Endothelial cell of umbilical vein (primary cell): ENCODE data around the gene TUBG2. TPM values are rescaled to one million over a fixed set of nuclear protein-coding genes. Genes with fewer than 3 reads are reported as not detected.

Experiments
- BruUV-seq: library from RNA; stranded (reverse); fragments of 400-500 nt; replicated peaks from 2 replicates; lab custom pipeline; 2021; lab: Mats Ljungman, UMichigan
- CTCF ChIA-PET: fragments of 300-600, 350-600 bp; sonication (Branson Sonifier 250); formaldehyde crosslinking; loops from one replicate; lab custom pipeline; 2021; ENCODE audit warnings: antibody characterized with exemption, inconsistent platforms; lab: Charles Lee
- POLR2A ChIA-PET: fragments of 300-600, 350-600 bp; sonication (Branson Sonifier 250); formaldehyde crosslinking; loops from one replicate; lab custom pipeline; 2021; ENCODE audit warnings: antibody characterized with exemption, inconsistent platforms; lab: Charles Lee
- DNase-seq: peaks from one replicate; pipeline ENCODE4 v3.0.0-alpha.2; 2011; ENCODE audit warnings: low read depth, low spot score
- FAIRE-seq: peaks from 2 replicates; lab custom pipeline; 2011; peaks lifted over from hg19 to GRCh38; lab: Jason Lieb, UNC
- H2AFZ ChIP-seq: 2 replicates; pipeline ENCODE4 v1.6.0; 2012; ENCODE audit warnings: low read depth, low read length, control low read depth, inconsistent platforms
- H3K27ac ChIP-seq: 2 replicates; pipeline ENCODE4 v1.5.1; 2011; ENCODE audit warnings: low read depth, mild to moderate bottlenecking, control low read depth, low read length, moderate library complexity; ENCODE audit not compliant: insufficient read depth
- H3K27me3 ChIP-seq, 2 experiments: 2 replicates each; pipeline versions ENCODE4 v1.6.0 to v1.6.1; 2011; ENCODE audit warnings: low read length in 2 of 2, mixed read lengths in 1 of 2; ENCODE audit not compliant: control insufficient read depth in 2 of 2, insufficient read depth in 2 of 2
- H3K36me3 ChIP-seq, 2 experiments: 2 replicates in 1 of 2; 3 replicates in 1 of 2; pipeline ENCODE4 v1.5.1; 2011; ENCODE audit warnings: low read length in 2 of 2, mild to moderate bottlenecking in 1 of 2, moderate library complexity in 1 of 2; ENCODE audit not compliant: control insufficient read depth in 2 of 2, insufficient read depth in 2 of 2; ENCODE audit errors: extremely low read depth in 1 of 2
- H3K4me1 ChIP-seq: 3 replicates; pipeline ENCODE4 v1.5.1; 2011; ENCODE audit warnings: mild to moderate bottlenecking, low read length; ENCODE audit not compliant: control insufficient read depth, insufficient read depth; ENCODE audit errors: extremely low read depth
- H3K4me2 ChIP-seq: 2 replicates; pipeline ENCODE4 v1.6.1; 2011; ENCODE audit warnings: low read length, control low read depth, mixed read lengths; ENCODE audit not compliant: insufficient read depth
- H3K4me3 ChIP-seq, 3 experiments: fragments of 200-600 bp in 1 of 3; sonication (generic), shearing (Covaris generic) in 1 of 3; replicated peaks in 1 of 3; 2 replicates each; pipeline ENCODE4 v1.5.1; 2011 to 2016; ENCODE audit warnings: control low read depth in 3 of 3, low read length in 3 of 3, mild to moderate bottlenecking in 2 of 3, inconsistent platforms in 1 of 3, low read depth in 1 of 3, moderate library complexity in 1 of 3; ENCODE audit not compliant: insufficient read depth in 1 of 3
- H3K79me2 ChIP-seq: 2 replicates; pipeline ENCODE4 v1.6.0; 2012; ENCODE audit warnings: low read length, inconsistent platforms; ENCODE audit not compliant: control insufficient read depth, insufficient read depth
- H3K9ac ChIP-seq: replicated peaks from 2 replicates; pipeline ENCODE3; 2011; ENCODE audit warnings: low read length, control low read depth; ENCODE audit not compliant: insufficient read depth; ENCODE audit errors: extremely low read depth
- H3K9me1 ChIP-seq: replicated peaks from 3 replicates; pipeline ENCODE4 v1.6.0; 2011; ENCODE audit warnings: mild to moderate bottlenecking, low read length; ENCODE audit not compliant: control insufficient read depth, insufficient read depth; ENCODE audit errors: extremely low read depth
- H3K9me3 ChIP-seq: replicated peaks from 2 replicates; pipeline ENCODE4 v1.5.1; 2012; ENCODE audit warnings: low read length, inconsistent platforms; ENCODE audit not compliant: control insufficient read depth, insufficient read depth
- H4K20me1 ChIP-seq: replicated peaks from 2 replicates; pipeline ENCODE3; 2011; ENCODE audit warnings: mild to moderate bottlenecking, low read length; ENCODE audit not compliant: control insufficient read depth, insufficient read depth; ENCODE audit errors: extremely low read depth
- CTCF ChIP-seq, 2 donors: IDR thresholded peaks; 1 replicate in 1 of 2; 2 replicates in 1 of 2; pipeline ENCODE4 v1.5.1; 2011; ENCODE audit warnings: low read length in 2 of 2, mild to moderate bottlenecking in 2 of 2, moderate library complexity in 2 of 2, control low read depth in 1 of 2, inconsistent platforms in 1 of 2, low read depth in 1 of 2; ENCODE audit not compliant: insufficient read depth in 1 of 2; ENCODE audit errors: extremely low read depth in 1 of 2
- EZH2 ChIP-seq: IDR thresholded peaks from 2 replicates; pipeline ENCODE4 v1.6.1; 2012; ENCODE audit warnings: borderline replicate concordance, low read depth, mild to moderate bottlenecking, moderate library complexity, low read length, inconsistent platforms; ENCODE audit not compliant: severe bottlenecking
- FOS ChIP-seq: IDR thresholded peaks from 2 replicates; pipeline ENCODE4 v1.6.1; 2011; ENCODE audit warnings: mild to moderate bottlenecking, low read length, moderate library complexity, borderline replicate concordance; ENCODE audit not compliant: insufficient read depth
- GATA2 ChIP-seq: IDR thresholded peaks from 2 replicates; pipeline ENCODE4 v1.7.0; 2011; ENCODE audit warnings: low read depth, mild to moderate bottlenecking, moderate library complexity, mixed read lengths, low read length; ENCODE audit not compliant: insufficient read length, insufficient read depth
- JUN ChIP-seq: IDR thresholded peaks from 2 replicates; pipeline ENCODE4 v1.6.1; 2011; ENCODE audit warnings: borderline replicate concordance, low read depth; ENCODE audit not compliant: insufficient read length, insufficient read depth
- MAX ChIP-seq: IDR thresholded peaks from 2 replicates; pipeline ENCODE4 v1.6.1; 2011; ENCODE audit not compliant: insufficient read depth, insufficient read length
- MYC ChIP-seq: IDR thresholded peaks from one replicate; pipeline ENCODE4 v1.6.1; 2011; ENCODE audit warnings: mild to moderate bottlenecking, low read depth, low read length
- POLR2A ChIP-seq: IDR thresholded peaks from 2 replicates; pipeline ENCODE4 v1.6.1; 2012; ENCODE audit warnings: low read depth, mild to moderate bottlenecking, control low read depth, low read length
- POLR2AphosphoS5 ChIP-seq: IDR thresholded peaks from 2 replicates; pipeline ENCODE4 v1.6.1; 2012; ENCODE audit warnings: low read depth, mild to moderate bottlenecking, control low read depth, low read length, moderate library complexity; ENCODE audit not compliant: insufficient read depth
- dilution Hi-C: fragments of 300-500 bp; cut with MboI; formaldehyde crosslinking; loops from one replicate; pipeline ENCODE4 v1.15.0; 2019; ENCODE audit warnings: low sequenced_read_pairs; ENCODE audit not compliant: extremely low pct_ligation_motif_present
- intact Hi-C: fragments of 100-400 bp; cut with micrococcal nuclease; formaldehyde crosslinking; loops from one replicate; pipeline ENCODE4 v1.10.0; 2022
- polyA plus RNA-seq, 4 experiments: library from polyadenylated mRNA; depleted of rRNA in 3 of 4; stranded (reverse) in 3 of 4; unstranded in 1 of 4; fragments of >200 nt; gene quantifications; 2 replicates each; pipeline versions ENCODE4 v1.2.1 to v1.2.3, GENCODE V29; 2011 to 2012; ENCODE audit warnings: missing spikeins in 1 of 4
- total RNA-seq: library from RNA; stranded (reverse); gene quantifications from 2 replicates; pipeline ENCODE4 v1.2.3, GENCODE V29; 2021

TUBG2 gene
- total and polyA plus RNA-seq, 2 donors (not counting 3 experiments of a cell fraction or from before 2014, with no cell fraction given), result 13.2 to 17.7 TPM

- Histone ChIP-seq H2AFZ (no peak overlapping the region), H3K9me1 (no peaks in the 10 kb centered on the region), H3K27ac (no peak overlapping the region), H3K9me3 (no peaks in the 10 kb centered on the region), H4K20me1 (no peaks in the 10 kb centered on the region), H3K36me3 (peaks cover 2 to 4% of the 10 kb centered on the region in 2 experiments), H3K9ac (no peak overlapping the region), H3K27me3 (peaks cover 0 to 7% of the 10 kb centered on the region in 2 experiments), H3K4me3 (no peak overlapping the region), H3K79me2 (no peaks in the 10 kb centered on the region), H3K4me1 (no peaks in the 10 kb centered on the region), H3K4me2 (no peak overlapping the region)
- intact Hi-C loops (no loop called here), dilution Hi-C loops (no loop called here)
- no peak for FAIRE-seq
- ChIA-PET POLR2A (no interaction called here), CTCF (interaction anchor here (1.6 to 1.8 kb wide), 2 partner anchors 72 to 113 kb away, joined by 6 to 7 read pairs; no protein-coding TSS in a partner anchor)
- TF ChIP-seq MAX (no peak), EZH2 (no peak), JUN (no peak), POLR2AphosphoS5 (no peak), FOS (no peak), POLR2A (no peak), GATA2 (no peak), MYC (no peak), CTCF (IDR thresholded peaks at IDR 0.05; ENCODE audit: extremely low read depth in 1 of 2, insufficient read depth in 1 of 2, low read depth in 1 of 2, low read length in 2 of 2) (no peak)
- BruUV-seq, result no TSS peak
- DNase-seq, result no peak
Observed at GRCh38 chr17:42691021-42691545, 32.0 kb downstream of the TUBG2 start.
